K562 (cell line): ENCODE results near the gene PRF1. TPM values are rescaled to one million over a fixed set of nuclear protein-coding genes. Genes with fewer than 3 reads are reported as not detected.

Experiments used
- ATF1 ChIP-seq, 2 experiments: fragments of 450-650 bp in 1 of 2; IDR thresholded peaks; 2 replicates each; pipeline ENCODE4 v1.6.1; 2016; ENCODE audit warnings: missing compliant biosample characterization in 1 of 2, missing genetic modification characterization in 1 of 2
- CHCHD3 ChIP-seq: fragments of 250-450 bp; sonication (Bioruptor Pico); IDR thresholded peaks from 2 replicates; pipeline ENCODE4 v2.1.2; 2022; ENCODE audit warnings: mild to moderate bottlenecking
- HCFC1 ChIP-seq: IDR thresholded peaks from 2 replicates; pipeline ENCODE4 v1.6.1; 2012; ENCODE audit warnings: low read depth, low read length, improper control_type of control experiment
- HIVEP1 ChIP-seq: fragments of 250-450 bp; sonication (Bioruptor Pico); IDR thresholded peaks from 2 replicates; pipeline ENCODE4 v1.4.0; 2020; ENCODE audit warnings: mild to moderate bottlenecking
- HMG20B ChIP-seq: fragments of 250-450 bp; sonication (Bioruptor Pico); IDR thresholded peaks from 2 replicates; pipeline ENCODE4 v1.5.0; 2021; ENCODE audit warnings: mild to moderate bottlenecking
- JUND ChIP-seq, 2 experiments: IDR thresholded peaks; 2 replicates in 1 of 2; 3 replicates in 1 of 2; pipeline ENCODE4 v1.6.1; 2011; ENCODE audit warnings: borderline replicate concordance in 2 of 2, low read depth in 2 of 2, low read length in 2 of 2, improper control_type of control experiment in 1 of 2, missing biosample characterization in 1 of 2, missing genetic modification characterization in 1 of 2, missing genetic modification reagents in 1 of 2
- KDM5B ChIP-seq: fragments of 200-600 bp; sonication (generic); IDR thresholded peaks from 2 replicates; pipeline ENCODE4 v1.6.1; 2012; ENCODE audit warnings: low read depth, mild to moderate bottlenecking, moderate library complexity, low read length, control low read depth, inconsistent platforms; ENCODE audit not compliant: insufficient replicate concordance
- NCOR1 ChIP-seq: fragments of 450-650 bp; IDR thresholded peaks from 2 replicates; pipeline ENCODE4 v1.6.1; 2016; ENCODE audit warnings: mild to moderate bottlenecking, moderate library complexity
- NONO ChIP-seq, 2 experiments: fragments of 200-400 bp in 1 of 2; fragments of 450-650 bp in 1 of 2; formaldehyde crosslinking in 1 of 2; IDR thresholded peaks; 2 replicates each; pipeline ENCODE4 v1.6.1; 2017; ENCODE audit warnings: low read depth in 2 of 2, mild to moderate bottlenecking in 2 of 2, moderate library complexity in 2 of 2, low read length in 1 of 2
- OTX1 ChIP-seq: fragments of 450-650 bp; formaldehyde crosslinking; IDR thresholded peaks from 2 replicates; pipeline ENCODE4 v1.4.0; 2022; ENCODE audit warnings: mild to moderate bottlenecking
- POU5F1 ChIP-seq: fragments of 150-350 bp; IDR thresholded peaks from 2 replicates; pipeline ENCODE4 v1.6.1; 2014; ENCODE audit warnings: borderline replicate concordance, low read length, low read depth, mild to moderate bottlenecking; ENCODE audit not compliant: partially characterized antibody
- RBM25 ChIP-seq: fragments of 200-400 bp; formaldehyde crosslinking; IDR thresholded peaks from 2 replicates; pipeline ENCODE4 v1.6.1; 2018; ENCODE audit warnings: low read length, low read depth, moderate library complexity; ENCODE audit not compliant: severe bottlenecking
- RBM39 ChIP-seq: fragments of 200-400 bp; formaldehyde crosslinking; optimal IDR thresholded peaks from 2 replicates; pipeline ENCODE3; 2018; ENCODE audit warnings: low read depth, low read length
- SP2 ChIP-seq: IDR thresholded peaks from 2 replicates; pipeline ENCODE4 v1.6.1; 2011; ENCODE audit warnings: mild to moderate bottlenecking, low read depth, low read length, moderate library complexity; ENCODE audit not compliant: poor library complexity, severe bottlenecking; ENCODE audit errors: extremely low read depth
- SRSF9 ChIP-seq: fragments of 200-400 bp; formaldehyde crosslinking; IDR thresholded peaks from 2 replicates; pipeline ENCODE4 v1.6.1; 2017; ENCODE audit warnings: low read depth, low read length, borderline replicate concordance
- U2AF1 ChIP-seq: fragments of 200-400 bp; formaldehyde crosslinking; optimal IDR thresholded peaks from 2 replicates; pipeline ENCODE3; 2017; ENCODE audit warnings: mild to moderate bottlenecking, low read depth, low read length, moderate library complexity
- ZNF282 ChIP-seq: sonication (generic); formaldehyde crosslinking; IDR thresholded peaks from 2 replicates; pipeline ENCODE4 v1.8.1; 2023; ENCODE audit warnings: missing genetic modification reagents
- ZNF707 ChIP-seq: fragments of 250-450 bp; sonication (Bioruptor Pico); conservative IDR thresholded peaks from 2 replicates; pipeline ENCODE4 v1.8.0; 2022; ENCODE audit warnings: inconsistent platforms, mild to moderate bottlenecking, moderate library complexity
- polyA plus RNA-seq, 8 experiments: library from polyadenylated mRNA; depleted of rRNA in 4 of 8; stranded (reverse) in 5 of 8; unstranded in 3 of 8; fragments of >200 nt; fragmentation: Nextera tagmentation in 2 of 8; fragmentation: Illumina TruSeq in 1 of 8; extraction: Ambion mirVana in 2 of 8; extraction: Trizol in 1 of 8; gene quantifications; 2 replicates each; pipeline versions ENCODE4 v1.2.1 to v1.2.3, GENCODE V29; 2011 to 2014; ENCODE audit warnings: inconsistent platforms in 1 of 8, missing spikeins in 1 of 8
- total RNA-seq, 7 experiments: library from RNA; depleted of rRNA in 6 of 7; stranded (reverse); fragments of >200 nt in 6 of 7; fragmentation: Illumina TruSeq in 2 of 7; extraction: Trizol in 2 of 7; gene quantifications; 2 replicates each; pipeline versions ENCODE4 v1.2.1 to v1.2.3, GENCODE V29; 2011 to 2021; ENCODE audit warnings: low replicate concordance in 1 of 7
- TF ChIP-seq, protein P1 (sequence below): fragments of 450-650 bp; formaldehyde crosslinking; IDR thresholded peaks from 2 replicates; pipeline ENCODE4 v1.4.0; 2022; ENCODE audit warnings: mild to moderate bottlenecking, moderate library complexity
- TF ChIP-seq, protein P2 (sequence below): fragments of 250-450 bp; sonication (Bioruptor Pico); IDR thresholded peaks from 2 replicates; pipeline ENCODE4 v1.8.0; 2022; ENCODE audit warnings: moderate library complexity, mild to moderate bottlenecking, inconsistent platforms
- TF ChIP-seq, protein P3 (sequence below), 2 experiments: fragments of 250-450 bp in 1 of 2; fragments of 450-650 bp in 1 of 2; sonication (Bioruptor Pico) in 1 of 2; IDR thresholded peaks; 2 replicates each; pipeline versions ENCODE4 v1.6.1 to v1.8.0; 2016 to 2021; ENCODE audit warnings: mild to moderate bottlenecking in 2 of 2, moderate library complexity in 2 of 2, missing compliant biosample characterization in 1 of 2, missing genetic modification characterization in 1 of 2
- TF ChIP-seq, protein P4 (sequence below): fragments of 450-650 bp; conservative IDR thresholded peaks from 2 replicates; pipeline ENCODE4 v1.6.1; 2016; ENCODE audit warnings: missing genetic modification characterization, low read depth, mild to moderate bottlenecking, missing compliant biosample characterization, moderate library complexity

PRF1 gene
- total and polyA plus RNA-seq, 9 of the 15 experiments (the other 6 are each of a cell fraction or from before 2014, with no cell fraction given), result 3.8 to 8.6 (median 6.3) TPM

DNA sequence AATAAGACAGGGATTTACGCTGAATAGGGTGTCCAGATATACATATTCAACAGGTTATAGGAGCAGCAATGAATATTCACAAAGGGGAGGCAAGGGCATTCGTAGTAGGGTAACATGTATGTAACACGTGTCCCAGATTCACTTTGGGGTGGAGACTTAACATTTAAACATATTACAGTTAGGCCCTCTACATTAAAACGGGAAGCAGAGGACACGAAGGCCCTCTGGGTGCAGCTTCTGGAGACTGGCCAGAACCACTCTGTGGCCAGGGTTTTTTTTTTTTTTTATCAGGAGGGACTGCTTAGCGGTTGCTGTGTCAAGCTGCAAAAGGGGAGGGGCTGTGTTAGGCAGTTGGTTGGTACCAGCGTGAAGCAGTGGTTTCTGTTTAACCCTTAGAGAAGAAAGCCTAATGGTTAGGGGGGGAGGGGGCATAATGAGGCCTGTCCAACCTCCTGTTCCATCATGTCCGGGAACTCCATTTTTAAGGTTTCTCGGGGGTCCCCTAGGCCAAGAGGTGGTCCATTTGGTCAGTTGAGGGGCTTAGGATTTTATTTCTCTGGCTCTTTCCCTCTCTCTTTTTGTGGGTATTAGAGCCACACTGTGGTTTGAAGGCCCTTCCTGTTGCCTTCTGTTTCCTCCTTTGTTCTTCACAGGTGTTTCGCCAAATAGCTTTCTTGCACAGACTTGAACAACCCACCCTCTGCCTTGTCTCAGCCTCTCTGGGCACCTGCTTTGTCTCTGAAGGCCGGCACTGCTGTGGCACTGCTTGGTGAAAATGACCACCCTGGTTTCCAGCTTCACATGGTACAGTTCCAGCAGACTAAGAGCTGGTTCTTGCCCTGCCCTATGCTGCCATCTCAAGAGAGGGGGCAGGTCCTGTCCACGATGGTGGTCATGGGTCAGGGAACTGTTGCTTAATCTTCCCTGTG is 26.4 kb downstream of the PRF1 start (continued):
- TF ChIP-seq CHCHD3 (CRISPR knock-in tag), result no peak
- TF ChIP-seq ZNF282, result no peak
- TF ChIP-seq SP2, result no peak
- no peak for TF ChIP-seq HCFC1
- TF ChIP-seq U2AF1, result no peak
- TF ChIP-seq, protein P1, sequence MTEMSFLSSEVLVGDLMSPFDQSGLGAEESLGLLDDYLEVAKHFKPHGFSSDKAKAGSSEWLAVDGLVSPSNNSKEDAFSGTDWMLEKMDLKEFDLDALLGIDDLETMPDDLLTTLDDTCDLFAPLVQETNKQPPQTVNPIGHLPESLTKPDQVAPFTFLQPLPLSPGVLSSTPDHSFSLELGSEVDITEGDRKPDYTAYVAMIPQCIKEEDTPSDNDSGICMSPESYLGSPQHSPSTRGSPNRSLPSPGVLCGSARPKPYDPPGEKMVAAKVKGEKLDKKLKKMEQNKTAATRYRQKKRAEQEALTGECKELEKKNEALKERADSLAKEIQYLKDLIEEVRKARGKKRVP (CRISPR knock-in tag), result no peak
- no peak for TF ChIP-seq SRSF9
- no peak for TF ChIP-seq POU5F1
- TF ChIP-seq KDM5B, result no peak
- no peak for TF ChIP-seq OTX1 (CRISPR knock-in tag)
- no peak; the same call in 1 of the 2 replicates for TF ChIP-seq NCOR1
- TF ChIP-seq HIVEP1 (CRISPR knock-in tag), result no peak
- TF ChIP-seq RBM25, result no peak
- TF ChIP-seq, protein P2, sequence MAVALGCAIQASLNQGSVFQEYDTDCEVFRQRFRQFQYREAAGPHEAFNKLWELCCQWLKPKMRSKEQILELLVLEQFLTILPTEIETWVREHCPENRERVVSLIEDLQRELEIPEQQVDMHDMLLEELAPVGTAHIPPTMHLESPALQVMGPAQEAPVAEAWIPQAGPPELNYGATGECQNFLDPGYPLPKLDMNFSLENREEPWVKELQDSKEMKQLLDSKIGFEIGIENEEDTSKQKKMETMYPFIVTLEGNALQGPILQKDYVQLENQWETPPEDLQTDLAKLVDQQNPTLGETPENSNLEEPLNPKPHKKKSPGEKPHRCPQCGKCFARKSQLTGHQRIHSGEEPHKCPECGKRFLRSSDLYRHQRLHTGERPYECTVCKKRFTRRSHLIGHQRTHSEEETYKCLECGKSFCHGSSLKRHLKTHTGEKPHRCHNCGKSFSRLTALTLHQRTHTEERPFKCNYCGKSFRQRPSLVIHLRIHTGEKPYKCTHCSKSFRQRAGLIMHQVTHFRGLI (CRISPR knock-in tag), result peak; percentile 5; the same call in 1 of the 2 replicates
- peak; percentile 68 for TF ChIP-seq JUND (IDR thresholded peaks at IDR 0.05; ENCODE audit: borderline replicate concordance, low read depth, low read length)
- peak; percentile 42; the same call in 2 of the 3 replicates for TF ChIP-seq JUND (tag; IDR thresholded peaks at IDR 0.05; ENCODE audit: borderline replicate concordance, low read depth, low read length)
- no peak for TF ChIP-seq ATF1 (CRISPR knock-in tag; IDR thresholded peaks at IDR 0.05)
- peak; percentile 71 for TF ChIP-seq ATF1 (tag; IDR thresholded peaks at IDR 0.05)
- no peak for TF ChIP-seq HMG20B (CRISPR knock-in tag)
- TF ChIP-seq, protein P3, sequence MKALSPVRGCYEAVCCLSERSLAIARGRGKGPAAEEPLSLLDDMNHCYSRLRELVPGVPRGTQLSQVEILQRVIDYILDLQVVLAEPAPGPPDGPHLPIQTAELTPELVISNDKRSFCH (CRISPR knock-in tag; IDR thresholded peaks at IDR 0.05), result no peak
- TF ChIP-seq, protein P3 (tag; IDR thresholded peaks at IDR 0.05), result 0 out of 2 replicates have a peak, but pooled peaks have one; percentile 64
- no peak for TF ChIP-seq NONO (IDR thresholded peaks at IDR 0.05; ENCODE audit: low read depth in 2 of 2, low read length in 1 of 2)
- no peak for TF ChIP-seq RBM39
- TF ChIP-seq, protein P4, sequence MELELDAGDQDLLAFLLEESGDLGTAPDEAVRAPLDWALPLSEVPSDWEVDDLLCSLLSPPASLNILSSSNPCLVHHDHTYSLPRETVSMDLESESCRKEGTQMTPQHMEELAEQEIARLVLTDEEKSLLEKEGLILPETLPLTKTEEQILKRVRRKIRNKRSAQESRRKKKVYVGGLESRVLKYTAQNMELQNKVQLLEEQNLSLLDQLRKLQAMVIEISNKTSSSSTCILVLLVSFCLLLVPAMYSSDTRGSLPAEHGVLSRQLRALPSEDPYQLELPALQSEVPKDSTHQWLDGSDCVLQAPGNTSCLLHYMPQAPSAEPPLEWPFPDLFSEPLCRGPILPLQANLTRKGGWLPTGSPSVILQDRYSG (tag), result peak; percentile 77; the same call in 1 of the 2 replicates
- TF ChIP-seq ZNF707 (CRISPR knock-in tag), result no peak
